GM18868 (cell line): ENCODE measurements around the gene BCL2L13.
"Not testable (repeated sequence)": the region's sequence is repeated elsewhere in the genome, so short reads cannot be mapped to it uniquely, and the experiment has no call there.

Source experiments
- ATAC-seq: cut with Tn5 transposase; IDR thresholded peaks from one replicate; pipeline ENCODE4 v1.9.1; 2021; ENCODE audit warnings: mild to moderate bottlenecking, moderate library complexity; ENCODE audit not compliant: unreplicated experiment

Gene BCL2L13

DNA sequence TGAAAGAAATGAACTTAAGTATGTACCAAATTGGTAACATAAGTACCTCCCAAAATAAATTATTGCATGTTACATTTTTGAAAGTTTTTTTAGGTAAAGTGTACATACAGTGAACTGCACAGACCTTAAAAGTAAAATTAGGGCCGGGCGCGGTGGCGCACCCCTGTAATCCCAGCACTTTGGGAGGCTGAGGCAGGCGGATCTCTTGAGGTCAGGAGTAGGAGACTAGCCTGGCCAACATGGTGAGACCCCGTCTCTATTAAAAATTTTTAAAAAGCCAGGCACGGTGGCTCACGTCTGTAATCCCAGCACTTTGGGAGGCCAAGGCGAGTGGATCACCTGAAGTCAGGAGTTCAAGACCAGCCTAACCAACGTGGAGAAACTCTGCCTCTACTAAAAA lies 1.7 kb upstream of the BCL2L13 start:
- not testable (repeated sequence) for ATAC-seq

DNA sequence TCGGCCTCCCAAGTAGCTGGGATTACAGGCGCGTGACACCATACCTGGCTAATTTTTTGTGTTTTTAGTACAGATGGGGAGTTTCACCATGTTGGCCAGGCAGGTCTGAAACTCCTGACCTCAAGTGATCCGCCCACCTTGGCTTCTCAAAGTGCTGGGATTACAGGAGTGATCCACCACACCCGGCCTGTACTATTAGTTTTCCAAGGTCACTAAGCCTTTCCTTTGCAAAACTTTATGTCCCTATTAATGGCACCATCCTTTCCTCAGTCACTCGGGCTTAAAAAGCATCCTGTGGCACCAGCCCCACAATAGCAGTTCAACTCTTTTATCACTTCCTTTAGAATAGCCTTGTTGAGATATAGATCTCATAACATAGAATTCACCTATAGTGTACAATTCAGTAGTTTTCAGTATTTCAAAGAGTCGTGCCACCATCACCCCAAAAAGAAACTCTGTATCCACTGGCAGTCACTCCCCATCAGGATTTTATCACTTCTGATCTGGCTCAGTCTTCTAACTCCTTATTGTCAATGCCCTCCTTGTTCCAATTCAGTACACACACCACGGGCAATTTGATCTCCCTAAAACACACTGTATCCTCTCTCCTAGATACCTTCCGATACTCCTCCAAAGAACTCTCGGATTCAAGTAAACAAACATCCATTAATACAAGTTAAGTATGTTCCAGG lies 921 bp upstream of the BCL2L13 start:
- ATAC-seq: no peak

DNA sequence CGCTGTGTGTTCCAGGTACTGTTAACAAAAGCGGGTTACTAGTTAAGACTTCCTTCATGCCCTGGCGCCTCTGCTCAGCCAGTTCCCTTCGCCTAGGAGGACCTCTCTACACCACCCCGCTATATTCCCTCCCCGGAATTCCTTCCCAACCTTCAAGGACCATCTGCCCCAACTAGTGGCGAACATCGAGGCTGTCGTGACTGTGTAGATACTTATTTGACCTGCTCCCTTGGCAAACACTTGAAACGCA lies 450 bp upstream of the BCL2L13 start:
- ATAC-seq: no peak

DNA sequence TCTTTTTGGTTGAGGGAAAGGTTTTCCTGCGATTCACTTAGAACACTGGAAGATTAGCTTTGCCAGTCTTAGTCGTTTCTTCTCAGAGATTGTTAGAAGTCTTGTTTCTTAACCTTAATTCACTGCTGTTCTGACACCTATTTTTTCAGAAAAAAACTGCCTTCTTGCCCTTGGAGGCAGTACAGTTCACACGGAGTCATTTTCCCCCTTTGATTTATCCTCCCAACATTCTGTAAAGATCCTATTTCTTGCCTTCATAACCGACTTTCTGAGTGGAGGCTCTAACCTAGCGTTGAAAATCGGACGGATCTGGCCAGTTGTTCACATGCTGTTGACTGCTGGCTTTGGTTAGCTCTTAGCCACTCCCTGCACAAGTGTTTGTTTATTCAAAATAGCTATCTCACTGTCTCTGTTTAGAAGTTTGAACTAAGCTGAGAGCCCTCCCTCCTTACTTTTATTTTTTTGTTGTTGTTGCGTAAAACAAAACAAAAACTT lies 737 bp downstream of the BCL2L13 start:
- ATAC-seq: no peak

DNA sequence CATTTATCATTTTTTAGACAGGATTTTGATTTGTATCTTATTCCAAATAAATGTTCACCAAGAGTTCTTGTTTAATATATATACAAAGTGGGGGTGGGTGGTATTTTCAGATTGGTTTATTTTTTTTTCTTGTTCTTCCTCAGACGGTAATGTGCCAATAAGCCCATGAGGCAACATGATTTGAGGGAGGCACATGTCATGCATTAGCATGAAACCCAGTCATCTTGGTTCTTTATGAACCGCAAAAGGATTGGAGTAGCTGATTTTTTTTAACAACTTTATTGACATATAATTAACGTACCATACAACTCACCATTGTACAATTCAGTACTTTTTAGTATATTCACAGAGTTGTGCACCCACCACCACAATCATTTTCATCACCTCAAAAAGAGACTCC lies 2.7 kb downstream of the BCL2L13 start:
- no peak for ATAC-seq

DNA sequence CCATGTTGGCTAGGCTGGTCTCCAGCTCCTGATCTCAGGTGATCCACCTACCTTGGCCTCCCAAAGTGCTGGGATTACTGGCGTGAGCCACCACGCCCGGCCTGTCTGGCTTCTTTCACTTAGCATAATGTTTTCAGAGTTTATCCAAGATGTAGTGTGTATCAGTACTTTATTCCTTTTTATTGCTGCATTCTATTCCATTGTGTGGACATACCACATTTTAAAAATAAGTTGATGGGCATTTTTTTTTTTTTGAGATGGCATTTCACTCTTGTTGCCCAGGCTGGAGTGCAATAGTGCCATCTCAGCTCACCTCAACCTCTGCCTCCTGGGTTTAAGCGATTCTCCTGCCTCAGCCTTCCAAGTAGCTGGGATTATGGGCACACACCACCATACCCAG lies 3.8 kb downstream of the BCL2L13 start:
- not testable (repeated sequence) for ATAC-seq

DNA sequence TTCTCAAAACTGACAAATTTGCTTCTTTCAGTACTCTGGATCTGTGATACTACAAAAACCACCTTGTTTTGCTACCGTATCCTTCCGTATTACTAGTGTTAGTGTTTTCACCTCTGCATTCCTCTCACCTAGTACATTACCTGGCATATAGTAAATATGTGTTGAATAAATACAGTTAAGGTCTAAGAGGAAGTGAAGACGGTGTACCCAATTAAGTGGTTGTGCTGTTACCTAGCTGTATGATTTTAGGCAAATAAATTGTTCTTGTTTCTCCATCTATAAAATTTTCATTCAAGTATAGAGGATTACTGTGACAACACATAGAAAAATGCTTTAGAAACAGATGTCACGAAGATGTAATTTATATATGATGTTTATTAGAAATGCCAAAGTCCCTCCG lies 8.9 kb downstream of the BCL2L13 start:
- ATAC-seq: no peak

DNA sequence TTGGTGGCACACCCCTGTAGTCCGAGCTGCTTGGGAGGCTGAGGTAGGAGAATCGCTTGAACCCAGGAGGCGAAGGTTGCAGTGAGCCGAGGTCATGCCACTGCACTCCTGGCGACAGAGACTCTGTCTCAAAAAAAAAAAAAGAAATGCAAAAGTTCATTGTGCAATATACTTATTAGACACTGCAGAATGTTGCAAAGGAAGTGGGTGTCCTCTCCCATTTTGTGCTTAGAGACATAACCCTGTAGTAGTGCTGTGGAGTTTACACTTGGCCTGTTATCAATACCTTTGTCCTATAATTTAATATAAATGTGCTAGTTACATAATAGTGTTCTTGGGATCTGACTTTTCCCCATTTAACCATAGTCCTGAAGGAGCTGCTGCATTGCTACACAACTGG lies 9.4 kb downstream of the BCL2L13 start:
- ATAC-seq: no peak

DNA sequence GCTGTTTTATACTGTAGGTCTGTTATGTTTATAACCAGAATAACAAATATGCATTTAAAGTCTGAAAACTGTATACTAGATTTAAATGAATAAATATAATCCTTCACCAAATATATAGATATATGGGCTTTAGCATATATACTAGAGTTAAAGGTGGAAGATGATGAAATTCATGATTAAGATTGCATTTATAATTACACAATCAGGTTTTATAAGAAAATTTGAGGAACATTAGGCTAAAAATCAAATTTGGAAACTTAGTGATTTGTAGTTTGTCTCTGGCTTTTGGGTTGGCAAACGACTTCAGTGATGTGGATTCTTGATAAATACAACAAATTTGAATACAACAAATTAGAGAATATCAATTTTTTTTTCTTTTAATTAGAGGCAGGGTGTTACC lies 10.0 kb downstream of the BCL2L13 start:
- no peak for ATAC-seq

DNA sequence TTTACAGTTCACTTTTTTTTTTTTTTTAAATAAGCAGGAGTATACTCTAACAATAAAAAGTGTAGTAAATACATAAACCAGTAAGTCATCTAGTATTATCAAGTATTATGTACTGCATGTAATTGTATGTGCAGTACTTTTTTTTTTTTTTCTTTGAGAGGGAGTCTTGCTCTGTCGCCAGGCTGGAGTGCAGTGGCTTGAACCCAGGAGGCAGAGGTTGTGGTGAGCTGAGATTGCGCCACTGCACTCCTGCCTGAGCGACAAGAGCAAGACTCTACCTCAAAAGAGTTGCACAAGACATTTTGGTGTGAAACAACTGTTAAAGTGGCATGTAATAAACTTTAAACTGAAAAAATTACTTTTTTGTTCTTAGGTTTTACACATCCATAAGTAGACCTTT lies 16.7 kb downstream of the BCL2L13 start:
- ATAC-seq: no peak

DNA sequence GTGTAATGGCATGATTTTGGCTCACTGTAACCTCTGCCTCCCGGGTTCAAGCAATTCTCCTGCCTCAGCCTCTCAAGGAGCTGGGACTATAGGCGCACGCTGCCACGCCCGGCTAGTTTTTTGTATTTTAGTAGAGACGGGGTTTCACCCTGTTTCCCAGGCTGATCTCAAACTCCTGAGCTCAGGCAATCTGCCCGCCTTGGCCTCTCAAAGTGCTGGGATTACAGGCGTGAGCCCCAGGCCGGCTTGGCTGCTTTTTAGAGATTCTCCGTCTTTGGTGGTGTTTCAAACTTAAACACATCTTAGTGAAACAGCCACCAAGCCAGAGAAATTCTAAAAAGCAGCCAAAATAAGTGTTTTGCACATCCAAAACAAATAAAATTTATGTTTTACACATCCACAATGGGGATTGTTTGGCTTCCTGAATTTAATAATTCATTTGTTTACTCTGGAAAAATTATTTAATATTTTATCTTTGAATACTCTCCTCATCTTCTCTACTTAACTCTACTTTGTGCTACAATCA lies 18.4 kb downstream of the BCL2L13 start:
- no peak for ATAC-seq

DNA sequence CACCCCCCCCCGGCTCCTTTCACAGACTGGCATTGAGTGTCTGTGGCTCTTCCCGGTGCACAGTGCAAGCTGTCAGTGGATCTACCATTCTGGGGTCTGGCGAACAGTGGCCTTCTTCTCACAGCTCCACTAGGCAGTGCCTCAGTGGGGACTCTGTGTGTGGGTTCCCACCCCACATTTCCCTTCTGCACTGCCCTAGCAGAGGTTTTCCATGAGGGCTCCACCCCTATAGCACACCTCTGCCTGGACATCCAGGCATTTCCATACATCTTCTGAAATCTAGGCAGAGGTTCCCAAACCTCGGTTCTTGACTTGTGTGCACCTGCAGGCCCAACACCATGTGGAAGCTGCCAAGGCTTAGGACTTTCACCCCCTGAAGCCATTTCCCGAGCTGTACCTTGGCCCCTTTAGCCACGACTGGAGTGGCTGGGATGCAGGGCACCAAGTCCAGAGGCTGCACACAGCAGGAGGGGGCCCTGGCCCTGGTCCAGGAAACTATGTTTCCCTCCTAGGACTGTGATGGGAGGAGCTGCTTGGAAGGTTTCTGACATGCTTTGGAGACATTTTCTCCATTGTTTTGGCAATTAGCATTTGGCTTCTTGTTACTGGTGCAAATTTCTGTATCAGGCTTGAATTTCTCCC lies 26.0 kb downstream of the BCL2L13 start:
- ATAC-seq: no peak

DNA sequence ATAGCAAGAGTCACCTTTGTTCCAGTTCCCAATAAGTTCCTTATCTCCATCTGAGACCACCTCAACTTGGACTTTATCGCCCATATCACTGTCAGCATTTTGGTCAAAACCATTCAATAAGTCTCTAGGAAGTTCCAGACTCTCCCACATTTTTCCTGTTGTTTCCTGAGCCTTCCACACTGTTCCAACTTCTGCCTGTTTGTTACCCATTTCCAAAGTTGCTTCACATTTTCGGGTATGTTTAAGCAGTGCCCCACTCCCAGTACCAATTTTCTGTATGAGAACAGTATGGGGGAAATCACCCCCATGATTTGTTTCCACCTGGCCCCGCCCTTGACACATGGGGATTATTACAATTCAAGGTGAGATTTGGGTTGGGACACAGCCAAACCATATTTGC lies 26.7 kb downstream of the BCL2L13 start:
- ATAC-seq: no peak

DNA sequence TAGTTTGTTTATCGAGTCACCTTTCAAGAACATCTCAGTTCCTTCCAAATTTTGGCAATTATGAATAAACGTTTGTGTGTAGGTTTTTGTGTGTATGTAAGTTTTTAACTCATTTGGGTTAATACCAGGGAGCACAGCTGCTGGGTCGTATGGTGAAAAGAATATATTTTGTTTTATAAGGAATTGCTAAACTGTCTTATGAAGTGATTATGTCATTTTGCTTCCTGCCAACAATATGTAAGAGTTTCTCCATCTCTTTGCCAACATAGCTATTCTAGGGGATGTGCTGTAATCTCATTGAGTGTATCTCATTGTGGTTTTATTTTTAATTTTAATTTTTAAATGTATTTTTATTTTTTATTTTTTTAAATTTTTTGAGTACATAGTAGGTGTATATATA lies 27.3 kb downstream of the BCL2L13 start:
- ATAC-seq: no peak

DNA sequence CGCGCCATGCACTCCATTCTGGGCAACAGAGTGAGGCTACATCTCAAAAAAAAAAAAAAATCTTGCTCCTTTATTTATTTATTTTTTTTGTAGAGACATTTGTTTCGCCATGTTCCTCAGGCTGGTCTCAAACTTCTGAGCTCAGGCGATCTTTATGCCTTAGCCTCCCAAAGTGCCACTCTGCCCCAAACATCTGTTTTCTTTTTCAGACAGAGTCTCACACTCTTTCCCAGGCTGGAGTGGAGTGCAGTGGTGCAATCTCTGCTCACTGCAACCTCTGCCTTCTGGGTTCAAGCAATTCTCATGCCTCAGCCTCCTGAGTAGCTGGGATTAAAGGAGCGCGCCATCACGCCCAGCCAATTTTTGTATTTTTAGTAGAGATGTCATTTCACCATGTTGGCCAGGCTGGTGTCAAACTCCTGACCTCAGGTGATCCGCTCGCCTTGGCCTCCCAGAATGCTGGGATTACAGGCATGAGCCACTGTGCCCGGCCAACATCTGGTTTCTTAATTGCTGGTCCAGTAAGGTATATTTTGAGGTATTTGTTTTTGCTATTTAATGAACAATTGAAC lies 33.0 kb downstream of the BCL2L13 start:
- not testable (repeated sequence) for ATAC-seq

DNA sequence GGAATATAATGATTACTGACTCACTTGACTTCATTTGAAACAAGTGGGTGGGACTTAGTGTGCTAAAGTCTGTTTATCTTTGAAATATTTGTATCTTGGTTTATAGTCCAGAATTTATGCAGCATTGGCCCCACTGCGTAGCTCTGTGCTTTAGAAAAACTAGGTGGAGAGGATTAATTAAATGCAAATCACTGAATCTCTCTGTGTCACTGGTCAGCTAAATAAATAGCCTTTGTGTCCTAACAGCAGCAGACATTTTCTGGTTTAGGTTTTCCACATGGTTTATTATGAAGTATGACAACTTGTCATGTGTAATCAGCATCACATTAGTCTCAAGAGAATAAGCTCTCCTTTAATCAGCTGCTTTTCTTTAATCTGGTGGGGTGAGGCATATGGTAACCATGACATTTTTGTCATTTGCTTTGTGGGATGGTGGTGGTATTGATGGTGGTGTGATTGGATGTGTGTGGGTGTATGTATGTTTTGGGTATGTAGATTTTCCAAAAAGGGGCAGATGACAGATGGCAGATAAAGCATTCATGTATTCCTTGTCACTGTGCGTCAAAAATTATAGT lies 33.9 kb downstream of the BCL2L13 start:
- no peak for ATAC-seq

DNA sequence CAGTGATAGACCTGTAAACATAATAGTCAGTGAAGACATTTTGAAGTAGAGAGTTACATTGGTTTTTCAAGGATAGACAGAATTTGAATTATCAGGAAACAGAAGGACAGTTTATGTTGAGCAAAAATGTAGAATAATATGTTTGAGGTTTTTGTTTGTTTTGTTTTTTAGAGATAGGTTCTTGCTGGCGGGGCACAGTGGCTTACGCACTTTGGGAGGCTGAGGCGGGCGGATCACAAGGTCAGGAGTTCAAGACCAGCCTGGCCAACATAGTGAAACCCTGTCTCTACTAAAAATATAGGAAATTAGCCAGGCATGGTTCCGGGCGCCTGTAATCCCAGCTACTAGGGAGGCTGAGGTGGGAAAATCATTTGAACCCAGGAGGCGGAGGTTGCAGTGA lies 35.6 kb downstream of the BCL2L13 start:
- ATAC-seq: no peak

DNA sequence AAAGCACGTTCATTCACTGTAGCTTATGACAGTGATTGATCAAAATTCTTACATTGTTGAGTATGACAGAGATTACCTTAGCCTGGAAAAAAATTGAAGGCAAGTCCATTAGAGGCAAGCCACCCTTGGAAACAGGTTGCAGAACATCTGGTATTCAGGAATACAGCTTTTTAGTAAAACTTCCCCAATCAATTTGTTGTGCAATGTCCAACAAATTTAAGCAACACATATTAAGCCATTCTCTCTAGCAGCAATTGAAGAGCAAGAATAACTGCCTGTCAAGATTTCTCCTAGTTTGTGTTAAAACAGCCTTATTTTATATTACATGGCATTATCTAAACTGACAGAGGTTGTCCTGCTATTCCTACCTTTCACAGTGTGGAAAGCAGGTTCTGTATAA lies 37.0 kb downstream of the BCL2L13 start:
- no peak for ATAC-seq

DNA sequence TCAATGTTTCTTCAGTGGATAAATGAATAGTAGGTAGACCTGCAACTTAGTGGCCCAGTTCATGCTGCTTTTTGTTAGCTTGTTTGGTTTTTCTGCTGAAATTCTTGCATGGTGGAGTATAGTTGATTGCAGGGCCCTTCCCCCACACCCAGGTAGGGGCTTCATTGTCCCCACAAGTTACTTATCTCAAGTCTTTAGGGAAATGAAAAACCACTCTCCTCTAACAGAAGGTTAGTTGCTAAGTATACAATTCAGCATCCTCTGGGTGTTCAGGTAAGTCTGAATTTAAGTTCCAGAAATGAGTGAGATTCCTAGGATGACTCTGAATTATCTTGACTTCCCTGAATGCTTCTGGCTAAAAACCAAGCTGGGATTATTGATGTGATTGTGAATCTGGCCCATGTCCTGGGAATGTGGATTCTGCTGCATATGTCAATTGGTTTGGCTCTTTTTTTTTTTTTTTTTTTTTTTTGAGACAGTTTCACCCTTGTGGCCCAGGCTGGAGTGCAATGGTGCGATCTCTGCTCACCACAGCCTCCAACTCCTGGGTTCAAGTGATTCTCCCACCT lies 40.3 kb downstream of the BCL2L13 start:
- ATAC-seq: no peak

DNA sequence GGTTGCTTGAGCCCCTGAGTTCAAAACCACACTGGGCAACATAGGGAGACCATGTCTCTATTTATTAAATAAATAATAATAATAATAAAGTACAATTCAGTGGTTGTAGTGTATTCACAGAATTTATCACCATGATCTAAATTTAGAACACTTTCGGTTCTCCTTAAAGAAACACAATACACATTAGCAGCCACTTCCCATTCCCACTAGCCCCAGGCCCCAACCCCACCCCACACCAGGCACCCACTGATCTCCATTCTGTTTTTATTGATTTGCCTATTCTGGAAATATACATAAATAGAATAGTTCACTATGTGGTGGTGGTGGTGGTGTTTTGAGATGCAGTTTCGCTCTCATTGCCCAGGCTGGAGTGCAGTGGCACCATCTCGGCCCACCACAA lies 45.7 kb downstream of the BCL2L13 start:
- no peak for ATAC-seq

DNA sequence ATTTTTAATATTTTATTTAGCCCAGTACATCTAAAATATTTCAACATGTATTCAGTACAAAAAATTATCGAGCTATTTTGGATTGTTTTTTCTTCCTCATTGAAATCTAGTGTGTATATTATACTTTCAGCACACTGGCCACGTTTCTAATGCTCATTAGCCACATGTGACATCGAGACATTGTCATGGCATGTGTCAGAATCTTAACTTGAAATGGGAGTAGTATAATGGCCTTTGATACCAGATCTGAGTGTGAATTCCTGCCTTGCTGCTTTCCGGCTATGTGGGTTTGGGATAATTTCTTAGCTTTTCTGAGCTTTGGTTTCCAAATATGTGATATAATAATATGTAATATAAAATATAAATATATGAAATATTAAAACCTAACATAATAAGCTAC lies 54.3 kb downstream of the BCL2L13 start:
- ATAC-seq: no peak

DNA sequence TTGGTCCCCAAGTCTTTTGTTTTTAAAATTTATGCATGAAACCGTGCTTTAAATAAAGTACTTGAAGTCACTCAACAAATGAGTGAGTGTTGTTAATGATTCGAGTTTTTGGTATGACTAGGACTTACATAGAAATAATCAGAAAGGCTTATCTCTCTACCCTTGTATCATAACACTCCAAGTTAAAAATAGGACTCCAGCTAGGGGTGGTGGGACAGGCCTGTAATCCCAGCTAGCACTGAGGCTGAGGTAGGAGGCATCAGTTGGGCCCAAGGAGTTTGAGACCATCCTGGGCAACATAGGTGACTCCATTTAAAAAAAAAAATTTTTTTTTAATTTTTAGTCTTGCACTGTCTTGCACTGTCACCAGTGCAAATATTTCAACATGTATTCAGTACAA lies 55.6 kb downstream of the BCL2L13 start:
- ATAC-seq: no peak
